Right cardiac atrium (tissue), 5 donors: ENCODE results near the gene MTUS2. TPM values are rescaled to one million over a fixed set of nuclear protein-coding genes. Genes with fewer than 3 reads are reported as not detected.

Experiments
- ATAC-seq, 2 donors: fragments of 200-7000 bp; cut with Tn5 transposase; one replicate each; pipeline versions ENCODE4 v1.8.0 to v1.9.1; 2020; ENCODE audit warnings: moderate library complexity in 2 of 2, mild to moderate bottlenecking in 1 of 2
- DNase-seq, 3 donors: peaks; one replicate each; pipeline ENCODE4 v3.0.0-alpha.2; 2020
- H3K27ac ChIP-seq: one replicate; pipeline ENCODE4 v1.5.1; 2013; ENCODE audit warnings: mild to moderate bottlenecking, low read length, control low read depth, moderate library complexity
- H3K27me3 ChIP-seq: one replicate; pipeline ENCODE4 v1.6.1; 2013; ENCODE audit not compliant: control insufficient read depth, insufficient read depth
- H3K4me1 ChIP-seq: one replicate; pipeline ENCODE4 v1.6.1; 2013; ENCODE audit warnings: low read length; ENCODE audit not compliant: control insufficient read depth, insufficient read depth
- H3K4me3 ChIP-seq: one replicate; pipeline ENCODE4 v1.5.1; 2013; ENCODE audit warnings: low read length, control low read depth
- H3K9me3 ChIP-seq: one replicate; pipeline ENCODE4 v1.6.1; 2013; ENCODE audit warnings: low read length; ENCODE audit not compliant: control insufficient read depth
- WGBS: extraction: QIAGEN DNeasy Blood & Tissue Kit; methylation state at CpG from one replicate; pipeline ENCODE4 v1.1.7; 2013; 5-methylcytosine and 5-hydroxymethylcytosine counted together
- intact Hi-C, 4 donors: fragments of 100-400 bp; cut with DNase I; formaldehyde crosslinking; loops; one replicate each; pipeline versions ENCODE4 v1.11.0 to v1.14.0; 2022 to 2023
- polyA plus RNA-seq: library from polyadenylated mRNA; stranded (reverse); fragments of 200-250 nt; gene quantifications from one replicate; pipeline ENCODE4 v1.2.3, GENCODE V29; 2013
- total RNA-seq, 4 donors: library from RNA; stranded (reverse); fragmentation: NEBNext Ultra II Directional; extraction: Animal tissue kit (Norgen Biotek cat#: 25700); gene quantifications; one replicate each; pipeline ENCODE4 v1.2.1, GENCODE V29; 2021
- donor health status: healthy with polysubstance abuse.
- donor health status: DM: no; HTN: yes; CAD: no.
- donor health status: DM: no; HTN: no; CAD: no.
- donor health status: DM: no; HTN: yes; CAD: no; lungs with severe emphysema.
- donor health status: DM: yes; HTN: yes; CAD: no.

Gene MTUS2
- total and polyA plus RNA-seq, 5 donors = 25.9 to 139 (median 79.1) TPM

- WGBS = 76% methylated on average over 6 of the region's 6 CpGs
- Histone ChIP-seq H3K9me3 (no peaks in the 10 kb centered on the region), H3K4me1 (no peaks in the 10 kb centered on the region), H3K4me3 (no peak overlapping the region), H3K27ac (no peak overlapping the region), H3K27me3 (no peaks in the 10 kb centered on the region)
- ATAC-seq (peak; percentile 42 to 54), DNase-seq (no peak)
- intact Hi-C loops = no loop called here
These were observed 634.9 kb downstream of the MTUS2 start for GRCh38 chr13:29454931-29455481.

- DNase-seq (no peak), ATAC-seq (no peak)
- no peaks in the 10 kb centered on the region for H3K9me3 ChIP-seq
- no peaks in the 10 kb centered on the region for H3K4me1 ChIP-seq
- no peak overlapping the region for H3K27ac ChIP-seq
- intact Hi-C loops = no loop called here
- WGBS = 59% methylated on average over 1 of the region's 1 CpG
- H3K4me3 ChIP-seq = no peak overlapping the region
- H3K27me3 ChIP-seq = no peaks in the 10 kb centered on the region
These were observed 636.3 kb downstream of the MTUS2 start for GRCh38 chr13:29456419-29456818.

GRCh38 chr13:29457299-29457698 is 637.2 kb downstream of the MTUS2 start:
- no peaks in the 10 kb centered on the region for H3K9me3 ChIP-seq
- no peaks in the 10 kb centered on the region for H3K27me3 ChIP-seq
- H3K4me3 ChIP-seq = no peak overlapping the region
- peaks cover 2% of the 10 kb centered on the region for H3K4me1 ChIP-seq
- no peak for ATAC-seq
- DNase-seq = no peak
- intact Hi-C loops = no loop called here
- no peak overlapping the region for H3K27ac ChIP-seq

DNA sequence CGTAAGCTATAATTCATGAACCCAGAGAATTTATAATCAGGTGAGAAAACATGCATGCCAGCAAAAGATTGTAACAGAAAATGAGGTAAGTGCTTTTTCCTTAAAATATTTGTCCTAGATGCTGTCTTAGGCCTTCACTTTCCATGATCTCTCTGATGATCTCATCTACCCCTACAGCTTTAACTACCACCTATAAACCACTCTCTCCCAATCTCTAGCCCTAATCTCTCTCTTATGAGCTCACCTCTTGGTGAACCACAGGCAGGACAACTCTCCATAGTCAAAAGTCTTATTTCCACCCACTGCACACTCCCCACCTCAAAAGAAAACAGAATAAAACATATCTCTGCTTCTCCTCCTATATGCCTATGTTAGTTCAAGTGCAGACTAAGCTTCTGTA is 638.3 kb downstream of the MTUS2 start:
- no peak for DNase-seq
- intact Hi-C loops = no loop called here
- H3K9me3 ChIP-seq = no peaks in the 10 kb centered on the region
- WGBS = 92% methylated on average over 1 of the region's 1 CpG
- H3K4me1 ChIP-seq = peaks cover 5% of the 10 kb centered on the region
- no peaks in the 10 kb centered on the region for H3K27me3 ChIP-seq
- no peak overlapping the region for H3K4me3 ChIP-seq
- no peak overlapping the region for H3K27ac ChIP-seq
- ATAC-seq = no peak

DNA sequence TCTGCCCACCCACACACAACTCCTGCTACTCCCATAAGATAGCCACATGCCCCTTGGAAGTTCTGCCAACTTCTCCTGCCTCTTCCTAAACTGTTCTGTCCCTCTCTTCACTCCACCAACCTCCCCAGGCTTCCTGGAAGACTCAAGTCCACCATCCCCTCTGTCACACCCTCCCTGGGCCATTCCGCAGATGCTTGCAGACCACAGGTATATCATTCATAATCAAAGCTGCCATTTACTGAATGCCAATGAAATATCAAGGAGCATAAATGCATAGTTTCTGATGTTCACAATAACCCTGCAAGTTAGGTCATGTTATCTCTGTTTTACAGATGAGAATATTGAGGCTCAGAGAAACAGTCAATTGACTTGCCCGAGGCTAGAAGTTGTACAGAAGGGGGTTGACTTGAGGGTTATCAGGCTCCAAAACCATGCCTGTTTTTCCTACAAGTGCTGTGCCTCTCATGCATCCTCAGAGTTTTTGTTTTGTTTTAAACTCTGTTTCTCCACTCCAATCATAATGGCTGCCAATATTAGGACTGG is 639.7 kb downstream of the MTUS2 start:
- no peak overlapping the region for H3K27ac ChIP-seq
- intact Hi-C loops = no loop called here
- H3K27me3 ChIP-seq = no peaks in the 10 kb centered on the region
- H3K4me3 ChIP-seq = no peak overlapping the region
- ATAC-seq (no peak), DNase-seq (no peak)
- peaks cover 7% of the 10 kb centered on the region for H3K4me1 ChIP-seq
- 89% methylated on average over 2 of the region's 2 CpGs for WGBS
- H3K9me3 ChIP-seq = no peaks in the 10 kb centered on the region

DNA sequence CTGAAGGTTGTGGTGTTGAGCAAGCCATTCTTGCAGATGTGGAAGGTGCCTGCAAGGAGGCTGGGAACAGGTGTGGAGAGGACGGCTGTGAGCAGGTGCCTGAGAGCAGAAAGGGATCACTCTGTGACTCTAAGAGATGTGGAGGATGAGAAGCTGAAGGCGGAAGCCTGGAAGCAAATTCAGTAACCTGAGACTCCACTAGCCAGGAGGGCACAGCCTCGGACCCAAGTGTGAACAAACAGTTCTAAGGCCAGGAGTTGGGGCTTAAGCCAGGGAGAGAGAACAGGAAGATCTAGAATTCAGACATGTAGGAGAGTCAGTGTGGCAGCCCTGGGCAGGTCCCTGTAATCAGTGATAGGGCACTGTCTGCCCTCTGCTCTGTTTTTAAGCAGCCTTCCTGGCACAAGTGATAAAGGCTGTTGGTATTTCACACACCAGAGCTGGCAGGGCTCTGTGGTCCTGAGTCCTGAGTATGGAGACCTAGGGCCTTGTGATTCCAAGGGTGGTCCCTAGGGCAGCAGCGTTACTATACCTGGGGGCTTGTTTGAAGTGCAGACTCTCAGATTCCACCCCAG is 644.1 kb downstream of the MTUS2 start:
- ATAC-seq (peak; percentile 71 to 75), DNase-seq (peak in 1 of 3 donors; percentile 46)
- WGBS = 64% methylated on average over 4 of the region's 4 CpGs
- Histone ChIP-seq H3K27ac (peak overlapping the region; percentile 71), H3K27me3 (no peaks in the 10 kb centered on the region), H3K9me3 (no peaks in the 10 kb centered on the region), H3K4me3 (no peak overlapping the region), H3K4me1 (peaks cover 12% of the 10 kb centered on the region)
- intact Hi-C loops = no loop called here

DNA sequence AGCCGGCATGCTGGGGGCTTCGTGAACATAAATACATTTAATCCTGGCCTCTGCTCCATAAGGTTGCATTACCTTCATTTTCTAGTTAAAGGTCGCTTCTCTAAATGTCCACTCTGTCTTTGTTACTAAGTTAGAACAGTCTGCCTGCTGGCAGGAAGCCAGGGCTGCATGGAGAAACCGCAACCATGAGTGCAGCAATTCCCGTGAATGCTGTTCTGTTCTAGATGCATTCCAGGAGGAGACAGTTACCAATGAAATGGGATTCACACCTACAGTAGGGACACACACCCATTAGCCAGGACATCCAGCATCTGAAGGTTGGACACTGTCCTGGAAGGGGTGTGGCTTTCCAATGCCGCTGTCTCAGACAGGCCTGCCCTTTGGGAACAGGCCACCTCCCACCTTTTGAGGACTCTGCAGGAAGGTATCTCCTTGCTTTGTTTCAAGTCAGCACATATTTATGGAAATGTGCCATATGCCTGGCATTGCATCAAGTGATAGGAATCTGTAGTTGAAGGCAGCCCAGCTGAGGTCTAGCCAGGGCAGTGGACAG is 645.7 kb downstream of the MTUS2 start:
- intact Hi-C loops = no loop called here
- peak; percentile 70 to 79 for ATAC-seq
- 32% methylated on average over 6 of the region's 6 CpGs for WGBS
- peaks cover 12% of the 10 kb centered on the region for H3K4me1 ChIP-seq
- peak; percentile 57 to 86 (median 73) for DNase-seq
- H3K4me3 ChIP-seq = no peak overlapping the region
- H3K9me3 ChIP-seq = no peaks in the 10 kb centered on the region
- H3K27me3 ChIP-seq = no peaks in the 10 kb centered on the region
- H3K27ac ChIP-seq = peak overlapping the region; percentile 71

DNA sequence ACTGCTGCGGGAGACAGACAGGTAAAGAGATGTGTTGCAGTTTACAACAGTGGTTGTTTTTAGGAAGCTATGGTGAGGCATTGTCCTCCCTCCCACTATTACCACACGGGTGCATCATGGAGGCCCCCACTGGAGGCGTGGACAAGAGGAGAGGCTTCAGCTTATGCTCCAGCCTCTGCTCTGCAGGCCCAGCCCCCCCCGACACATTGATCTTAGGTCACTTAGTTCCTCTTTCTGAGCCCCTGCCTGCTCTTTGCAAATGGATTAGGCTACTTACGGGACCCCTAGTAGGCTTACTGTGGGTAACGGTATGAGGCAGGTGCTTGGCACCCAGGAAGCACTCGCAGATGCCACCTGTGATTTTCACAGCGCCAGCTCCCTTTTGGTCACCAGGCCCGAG is 651.4 kb downstream of the MTUS2 start:
- WGBS = 83% methylated on average over 9 of the region's 9 CpGs
- no peaks in the 10 kb centered on the region for H3K4me1 ChIP-seq
- peak in 1 of 2 donors; percentile 29 for ATAC-seq

GRCh38 chr13:29472332-29472961 is 652.3 kb downstream of the MTUS2 start:
- H3K27me3 ChIP-seq = no peaks in the 10 kb centered on the region
- ATAC-seq = peak; percentile 29 to 43
- H3K27ac ChIP-seq = peak overlapping the region; percentile 2
- intact Hi-C loops = no loop called here
- no peak overlapping the region for H3K4me3 ChIP-seq
- H3K4me1 ChIP-seq = no peaks in the 10 kb centered on the region
- DNase-seq = peak in 2 of 3 donors; percentile 66 to 67
- H3K9me3 ChIP-seq = no peaks in the 10 kb centered on the region
- 46% methylated on average over 6 of the region's 6 CpGs for WGBS

More for the DNA sequence above, 651.4 kb downstream of the MTUS2 start:
- Histone ChIP-seq H3K27me3 (no peaks in the 10 kb centered on the region), H3K9me3 (no peaks in the 10 kb centered on the region), H3K4me3 (no peak overlapping the region), H3K27ac (no peak overlapping the region)
- intact Hi-C loops = no loop called here
- DNase-seq = no peak

GRCh38 chr13:29473166-29473565 is 653.0 kb downstream of the MTUS2 start:
- ATAC-seq (no peak), DNase-seq (no peak)
- Histone ChIP-seq H3K27ac (no peak overlapping the region), H3K27me3 (no peaks in the 10 kb centered on the region), H3K9me3 (no peaks in the 10 kb centered on the region), H3K4me3 (no peak overlapping the region), H3K4me1 (no peaks in the 10 kb centered on the region)
- intact Hi-C loops = no loop called here
- WGBS = 79% methylated on average over 4 of the region's 4 CpGs

GRCh38 chr13:29474991-29475390 is 654.9 kb downstream of the MTUS2 start:
- 75% methylated on average over 3 of the region's 3 CpGs for WGBS
- H3K4me3 ChIP-seq = no peak overlapping the region
- no peaks in the 10 kb centered on the region for H3K9me3 ChIP-seq
- H3K27ac ChIP-seq = no peak overlapping the region
- H3K27me3 ChIP-seq = no peaks in the 10 kb centered on the region
- intact Hi-C loops = no loop called here
- H3K4me1 ChIP-seq = no peaks in the 10 kb centered on the region
- no peak for ATAC-seq
- DNase-seq = no peak
